Measurements from ENCODE around the gene CLDN4.
"Not testable (repeated sequence)": the region's sequence is repeated elsewhere in the genome, so short reads cannot be mapped to it uniquely, and the experiment has no call there.

Gene CLDN4

DNA sequence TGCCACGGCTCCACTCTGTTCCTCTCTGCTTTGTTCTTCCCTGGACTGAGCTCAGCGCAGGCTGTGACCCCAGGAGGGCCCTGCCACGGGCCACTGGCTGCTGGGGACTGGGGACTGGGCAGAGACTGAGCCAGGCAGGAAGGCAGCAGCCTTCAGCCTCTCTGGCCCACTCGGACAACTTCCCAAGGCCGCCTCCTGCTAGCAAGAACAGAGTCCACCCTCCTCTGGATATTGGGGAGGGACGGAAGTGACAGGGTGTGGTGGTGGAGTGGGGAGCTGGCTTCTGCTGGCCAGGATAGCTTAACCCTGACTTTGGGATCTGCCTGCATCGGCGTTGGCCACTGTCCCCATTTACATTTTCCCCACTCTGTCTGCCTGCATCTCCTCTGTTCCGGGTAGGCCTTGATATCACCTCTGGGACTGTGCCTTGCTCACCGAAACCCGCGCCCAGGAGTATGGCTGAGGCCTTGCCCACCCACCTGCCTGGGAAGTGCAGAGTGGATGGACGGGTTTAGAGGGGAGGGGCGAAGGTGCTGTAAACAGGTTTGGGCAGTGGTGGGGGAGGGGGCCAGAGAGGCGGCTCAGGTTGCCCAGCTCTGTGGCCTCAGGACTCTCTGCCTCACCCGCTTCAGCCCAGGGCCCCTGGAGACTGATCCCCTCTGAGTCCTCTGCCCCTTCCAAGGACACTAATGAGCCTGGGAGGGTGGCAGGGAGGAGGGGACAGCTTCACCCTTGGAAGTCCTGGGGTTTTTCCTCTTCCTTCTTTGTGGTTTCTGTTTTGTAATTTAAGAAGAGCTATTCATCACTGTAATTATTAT is 1.2 kb downstream of the CLDN4 start:
- Histone ChIP-seq H3K27me3 (ENCODE audit: insufficient read depth, low read depth, severe bottlenecking) (no peaks in the 10 kb centered on the region), H3K36me3 (no peaks in the 10 kb centered on the region), H3K4me3 (ENCODE audit: low read depth, low read length) (no peak overlapping the region), H3K9me3 (ENCODE audit: severe bottlenecking) (no peaks in the 10 kb centered on the region), H3K27ac (peak overlapping the region; percentile 28)
- TF ChIP-seq, protein P1, sequence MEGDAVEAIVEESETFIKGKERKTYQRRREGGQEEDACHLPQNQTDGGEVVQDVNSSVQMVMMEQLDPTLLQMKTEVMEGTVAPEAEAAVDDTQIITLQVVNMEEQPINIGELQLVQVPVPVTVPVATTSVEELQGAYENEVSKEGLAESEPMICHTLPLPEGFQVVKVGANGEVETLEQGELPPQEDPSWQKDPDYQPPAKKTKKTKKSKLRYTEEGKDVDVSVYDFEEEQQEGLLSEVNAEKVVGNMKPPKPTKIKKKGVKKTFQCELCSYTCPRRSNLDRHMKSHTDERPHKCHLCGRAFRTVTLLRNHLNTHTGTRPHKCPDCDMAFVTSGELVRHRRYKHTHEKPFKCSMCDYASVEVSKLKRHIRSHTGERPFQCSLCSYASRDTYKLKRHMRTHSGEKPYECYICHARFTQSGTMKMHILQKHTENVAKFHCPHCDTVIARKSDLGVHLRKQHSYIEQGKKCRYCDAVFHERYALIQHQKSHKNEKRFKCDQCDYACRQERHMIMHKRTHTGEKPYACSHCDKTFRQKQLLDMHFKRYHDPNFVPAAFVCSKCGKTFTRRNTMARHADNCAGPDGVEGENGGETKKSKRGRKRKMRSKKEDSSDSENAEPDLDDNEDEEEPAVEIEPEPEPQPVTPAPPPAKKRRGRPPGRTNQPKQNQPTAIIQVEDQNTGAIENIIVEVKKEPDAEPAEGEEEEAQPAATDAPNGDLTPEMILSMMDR (IDR thresholded peaks at IDR 0.05; ENCODE audit: low read depth, low read length) = no peak
- DNase-seq = no peak

DNA sequence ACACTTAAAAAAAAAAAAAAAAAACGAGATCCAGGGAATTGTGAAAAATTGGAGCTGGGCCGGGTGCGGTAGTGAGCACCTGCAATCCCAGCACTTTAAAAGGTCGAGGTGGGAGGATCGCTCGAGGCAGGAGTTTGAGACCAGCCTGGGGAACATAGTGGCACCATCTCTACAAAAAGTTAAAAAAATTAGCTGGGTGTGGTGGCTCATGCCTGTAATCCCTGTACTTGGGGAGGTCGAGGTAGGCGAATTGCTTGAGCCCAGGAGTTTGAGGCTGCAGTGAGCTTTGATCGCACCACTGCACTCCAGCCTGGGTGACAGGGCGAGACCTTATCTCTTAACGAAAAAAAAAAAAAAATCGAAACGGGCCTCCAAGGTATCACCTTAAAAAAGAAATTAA is 2.0 kb downstream of the CLDN4 start:
- no peaks in the 10 kb centered on the region for H3K9me3 ChIP-seq (ENCODE audit: severe bottlenecking)
- H3K27me3 ChIP-seq (ENCODE audit: insufficient read depth, low read depth, severe bottlenecking) = no peaks in the 10 kb centered on the region
- H3K36me3 ChIP-seq = no peaks in the 10 kb centered on the region
- no peak overlapping the region for H3K27ac ChIP-seq
- no peak overlapping the region for H3K4me3 ChIP-seq (ENCODE audit: low read depth, low read length)
- DNase-seq = no peak
- TF ChIP-seq, protein P1 (IDR thresholded peaks at IDR 0.05; ENCODE audit: low read depth, low read length) = no peak

DNA sequence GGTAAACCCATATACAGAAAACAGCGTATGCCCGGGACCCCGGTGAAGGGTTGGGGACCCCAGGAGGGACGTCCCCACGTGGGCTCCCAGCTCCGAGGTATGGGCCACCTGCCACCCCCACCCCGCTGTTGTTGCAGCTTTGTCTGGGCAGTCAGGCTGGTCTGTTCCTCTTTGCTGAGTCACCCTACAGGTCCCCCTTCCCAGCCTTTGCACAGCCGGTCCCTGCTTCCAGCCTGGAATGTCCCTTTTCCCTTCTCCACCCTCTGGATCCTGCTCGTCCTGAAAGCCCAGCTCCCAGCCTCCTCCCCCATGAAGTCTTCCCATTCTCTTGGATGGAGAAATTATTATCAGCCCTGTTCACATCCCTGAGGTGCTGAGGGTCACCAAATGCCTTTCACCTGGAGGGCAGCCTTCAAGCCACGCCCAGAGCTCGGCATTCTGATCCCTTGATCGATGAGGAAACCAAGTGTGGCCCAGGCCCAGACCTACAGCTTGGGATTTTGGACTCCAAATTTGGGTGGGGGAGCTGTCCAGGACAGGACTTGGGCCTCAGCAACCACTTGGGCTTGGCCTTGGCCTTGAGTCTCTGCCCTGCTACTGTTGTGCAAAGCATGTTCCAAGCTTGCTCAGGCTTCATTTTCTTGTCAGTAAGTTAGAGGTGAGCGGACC is 2.6 kb downstream of the CLDN4 start:
- no peaks in the 10 kb centered on the region for H3K27me3 ChIP-seq (ENCODE audit: insufficient read depth, low read depth, severe bottlenecking)
- no peaks in the 10 kb centered on the region for H3K9me3 ChIP-seq (ENCODE audit: severe bottlenecking)
- no peaks in the 10 kb centered on the region for H3K36me3 ChIP-seq
- H3K27ac ChIP-seq = no peak overlapping the region
- no peak overlapping the region for H3K4me3 ChIP-seq (ENCODE audit: low read depth, low read length)
- no peak for DNase-seq
- TF ChIP-seq, protein P1 (IDR thresholded peaks at IDR 0.05; ENCODE audit: low read depth, low read length) = no peak

DNA sequence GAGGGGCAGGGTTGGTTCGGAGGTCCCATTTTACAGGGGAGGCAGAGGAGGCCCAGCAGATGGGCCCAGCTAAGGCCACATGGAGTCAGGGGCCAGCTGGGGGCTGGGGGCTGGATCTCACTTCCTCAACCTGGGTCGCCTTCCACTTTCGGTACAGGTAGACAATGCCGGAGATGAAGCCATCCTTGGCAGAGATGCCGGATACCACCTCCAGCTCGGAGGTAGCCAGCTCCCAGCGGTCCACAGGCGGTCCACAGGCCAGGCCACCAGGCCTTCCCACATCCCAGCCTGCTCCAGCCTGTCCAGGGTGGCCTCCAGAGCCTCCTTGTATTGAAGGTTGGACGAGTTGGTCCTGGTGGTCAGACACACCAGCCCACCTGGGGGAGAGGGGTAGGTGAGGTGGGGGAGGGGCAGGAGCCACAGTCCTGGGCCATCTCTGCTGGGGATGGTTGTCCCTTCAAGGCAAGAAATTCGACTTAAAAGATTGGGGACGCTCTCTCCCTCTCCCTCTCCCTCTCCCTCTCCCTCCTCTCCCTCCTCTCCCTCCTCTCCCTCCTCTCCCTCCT is 3.9 kb downstream of the CLDN4 start:
- DNase-seq = no peak
- Histone ChIP-seq H3K9me3 (ENCODE audit: severe bottlenecking) (no peaks in the 10 kb centered on the region), H3K27ac (no peak overlapping the region), H3K36me3 (no peaks in the 10 kb centered on the region; the same call in 1 of the 2 replicates), H3K27me3 (ENCODE audit: insufficient read depth, low read depth, severe bottlenecking) (no peaks in the 10 kb centered on the region), H3K4me3 (ENCODE audit: low read depth, low read length) (no peak overlapping the region)
- TF ChIP-seq, protein P1 (IDR thresholded peaks at IDR 0.05; ENCODE audit: low read depth, low read length) = no peak

DNA sequence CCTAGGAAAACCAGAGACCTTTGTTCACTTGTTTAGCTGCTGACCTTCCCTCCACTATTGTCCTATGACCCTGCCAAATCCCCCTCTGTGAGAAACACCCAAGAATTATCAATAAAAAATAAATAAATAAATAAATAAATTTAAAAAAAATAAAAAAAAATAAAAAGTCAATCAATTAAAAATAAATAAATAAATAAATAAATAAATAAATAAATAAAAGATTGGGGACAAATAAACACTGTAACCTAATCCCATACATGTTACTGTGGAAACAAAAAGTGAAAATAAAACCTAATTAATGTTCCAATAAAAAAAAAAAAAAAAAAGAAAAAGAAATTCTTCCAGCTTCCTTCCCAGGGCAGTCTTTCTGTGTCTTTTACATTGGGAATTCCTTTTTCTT is 6.4 kb downstream of the CLDN4 start:
- not testable (repeated sequence) for H3K27me3 ChIP-seq (ENCODE audit: insufficient read depth, low read depth, severe bottlenecking); H3K27ac ChIP-seq; H3K4me3 ChIP-seq (ENCODE audit: low read depth, low read length); H3K36me3 ChIP-seq; DNase-seq; H3K9me3 ChIP-seq (ENCODE audit: severe bottlenecking)

DNA sequence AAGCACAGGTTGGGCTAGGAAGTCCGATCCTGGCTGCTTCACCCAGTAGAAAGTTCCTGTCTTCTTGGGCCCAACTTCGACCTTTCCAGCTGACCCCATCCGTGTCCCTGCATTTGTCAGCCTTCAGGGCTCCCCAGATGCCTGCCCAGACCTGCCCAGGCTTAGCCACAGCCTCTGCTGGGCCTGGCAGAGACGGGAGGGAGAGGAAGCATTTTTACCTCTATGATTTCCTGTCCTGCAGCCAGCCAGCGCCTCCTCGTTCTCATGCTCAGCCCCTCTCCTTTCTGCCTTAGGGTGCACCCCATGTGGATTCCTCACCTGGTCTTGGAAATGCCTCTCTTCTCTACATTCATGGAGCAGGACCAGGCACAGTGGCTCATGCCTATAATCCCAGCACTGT is 7.8 kb downstream of the CLDN4 start:
- TF ChIP-seq, protein P1 (IDR thresholded peaks at IDR 0.05; ENCODE audit: low read depth, low read length) = no peak
- no peaks in the 10 kb centered on the region; the same call in 1 of the 2 replicates for H3K36me3 ChIP-seq
- H3K4me3 ChIP-seq (ENCODE audit: low read depth, low read length) = no peak overlapping the region
- no peaks in the 10 kb centered on the region for H3K9me3 ChIP-seq (ENCODE audit: severe bottlenecking)
- no peaks in the 10 kb centered on the region for H3K27me3 ChIP-seq (ENCODE audit: insufficient read depth, low read depth, severe bottlenecking)
- no peak for DNase-seq
- H3K27ac ChIP-seq = peak overlapping the region; percentile 16
